Measurements from ENCODE around the gene PACS2. TPM values are rescaled to one million over a fixed set of nuclear protein-coding genes. Genes with fewer than 3 reads are reported as not detected.

PACS2 gene
- polyA plus RNA-seq, 4 donors: 55.9 to 91.9 (median 67.4) TPM

- DNase-seq (ENCODE audit: low read depth in 4 of 4, low spot score in 3 of 4): no peak
These were observed 51.1 kb downstream of the PACS2 start for GRCh38 chr14:105365681-105366080.

- no peak for DNase-seq (ENCODE audit: low read depth in 4 of 4, low spot score in 3 of 4)
These were observed 52.0 kb downstream of the PACS2 start for GRCh38 chr14:105366386-105367074.

- no peak for DNase-seq (ENCODE audit: low read depth in 4 of 4, low spot score in 3 of 4)
These were observed 52.8 kb downstream of the PACS2 start for GRCh38 chr14:105367116-105368031.

- no peak for DNase-seq (ENCODE audit: low read depth in 4 of 4, low spot score in 3 of 4)
These were observed 53.5 kb downstream of the PACS2 start for GRCh38 chr14:105368032-105368417.

GRCh38 chr14:105368426-105368825 lies 53.9 kb downstream of the PACS2 start:
- no peak for DNase-seq (ENCODE audit: low read depth in 4 of 4, low spot score in 3 of 4)

GRCh38 chr14:105368910-105369652 lies 54.5 kb downstream of the PACS2 start:
- DNase-seq (ENCODE audit: low read depth in 4 of 4, low spot score in 3 of 4): no peak

- DNase-seq (ENCODE audit: low read depth in 4 of 4, low spot score in 3 of 4): no peak
These were observed 55.1 kb downstream of the PACS2 start for GRCh38 chr14:105369653-105370040.

GRCh38 chr14:105374389-105374788 lies 59.8 kb downstream of the PACS2 start:
- no peak for DNase-seq (ENCODE audit: low read depth in 4 of 4, low spot score in 3 of 4)

- DNase-seq (ENCODE audit: low read depth in 4 of 4, low spot score in 3 of 4): no peak
These were observed 61.1 kb downstream of the PACS2 start for GRCh38 chr14:105375635-105376057.

GRCh38 chr14:105376521-105377440 lies 62.2 kb downstream of the PACS2 start:
- no peak for DNase-seq (ENCODE audit: low read depth in 4 of 4, low spot score in 3 of 4)

- DNase-seq (ENCODE audit: low read depth in 4 of 4, low spot score in 3 of 4): no peak
These were observed 63.1 kb downstream of the PACS2 start for GRCh38 chr14:105377555-105378182.

GRCh38 chr14:105378199-105378598 lies 63.7 kb downstream of the PACS2 start:
- no peak for DNase-seq (ENCODE audit: low read depth in 4 of 4, low spot score in 3 of 4)

- DNase-seq (ENCODE audit: low read depth in 4 of 4, low spot score in 3 of 4): no peak
These were observed 64.5 kb downstream of the PACS2 start for GRCh38 chr14:105378873-105379685.

- DNase-seq (ENCODE audit: low read depth in 4 of 4, low spot score in 3 of 4): no peak
These were observed 65.4 kb downstream of the PACS2 start for GRCh38 chr14:105379946-105380345.

GRCh38 chr14:105380756-105381155 lies 66.2 kb downstream of the PACS2 start:
- no peak for DNase-seq (ENCODE audit: low read depth in 4 of 4, low spot score in 3 of 4)

GRCh38 chr14:105381446-105382342 lies 67.1 kb downstream of the PACS2 start:
- no peak for DNase-seq (ENCODE audit: low read depth in 4 of 4, low spot score in 3 of 4)

- DNase-seq (ENCODE audit: low read depth in 4 of 4, low spot score in 3 of 4): no peak
These were observed 68.0 kb downstream of the PACS2 start for GRCh38 chr14:105382343-105383082.
